HepG2 (cell line): Measurements from ENCODE around the gene TTC5. TPM values are rescaled to one million over a fixed set of nuclear protein-coding genes. Genes with fewer than 3 reads are reported as not detected.
A peak's percentile ranks its signal among the peaks of the same experiment; 100 is the strongest.

Source experiments
- ARNTL ChIP-seq: sonication (generic); formaldehyde crosslinking; IDR thresholded peaks from 2 replicates; pipeline ENCODE4 v1.4.0; 2020; ENCODE audit warnings: mild to moderate bottlenecking, missing genetic modification reagents
- ASH2L ChIP-seq: fragments of 300-600, 200-600 bp; sonication (generic); IDR thresholded peaks from 2 replicates; pipeline ENCODE4 v1.7.0; 2017; ENCODE audit warnings: low read depth, mild to moderate bottlenecking, moderate library complexity, mixed read lengths, low read length; ENCODE audit not compliant: insufficient read length
- GPN1 ChIP-seq: sonication (generic); formaldehyde crosslinking; IDR thresholded peaks from 2 replicates; pipeline ENCODE4 v1.5.1; 2020; ENCODE audit warnings: missing genetic modification reagents, borderline replicate concordance
- HNRNPH1 ChIP-seq: fragments of 200-400 bp; formaldehyde crosslinking; optimal IDR thresholded peaks from 2 replicates; pipeline ENCODE3; 2017; ENCODE audit warnings: mild to moderate bottlenecking, low read depth, low read length
- MBD4 ChIP-seq: IDR thresholded peaks from 2 replicates; pipeline ENCODE4 v1.6.1; 2012; ENCODE audit warnings: low read length, inconsistent platforms, borderline replicate concordance
- RXRB ChIP-seq: IDR thresholded peaks from 2 replicates; pipeline ENCODE4 v1.6.1; 2016; ENCODE audit warnings: borderline replicate concordance, missing genetic modification reagents, missing compliant biosample characterization
- SIN3A ChIP-seq: IDR thresholded peaks from 2 replicates; pipeline ENCODE4 v1.6.1; 2011; ENCODE audit warnings: low read depth, mild to moderate bottlenecking, control low read depth, low read length, borderline replicate concordance
- SRSF4 ChIP-seq: fragments of 200-400 bp; formaldehyde crosslinking; IDR thresholded peaks from one replicate; pipeline ENCODE4 v1.6.1; 2018; ENCODE audit warnings: mild to moderate bottlenecking, low read depth, low read length, moderate library complexity; ENCODE audit not compliant: poor library complexity, severe bottlenecking
- STAG1 ChIP-seq: sonication (generic); formaldehyde crosslinking; IDR thresholded peaks from 2 replicates; pipeline ENCODE4 v1.4.0; 2020; ENCODE audit warnings: missing genetic modification reagents
- TBL1XR1 ChIP-seq: fragments of 150-350 bp; IDR thresholded peaks from 2 replicates; pipeline ENCODE4 v1.6.1; 2014; ENCODE audit warnings: borderline replicate concordance, low read length; ENCODE audit not compliant: partially characterized antibody
- TEAD2 ChIP-seq: sonication (generic); formaldehyde crosslinking; IDR thresholded peaks from 2 replicates; pipeline ENCODE4 v1.9.0; 2021; ENCODE audit warnings: missing genetic modification reagents
- TRIM24 ChIP-seq: sonication (generic); formaldehyde crosslinking; IDR thresholded peaks from 2 replicates; pipeline ENCODE4 v1.8.0; 2022; ENCODE audit warnings: mild to moderate bottlenecking, missing genetic modification reagents
- TSC22D2 ChIP-seq: sonication (generic); formaldehyde crosslinking; IDR thresholded peaks from 2 replicates; pipeline ENCODE4 v1.5.1; 2020; ENCODE audit warnings: missing genetic modification reagents, mild to moderate bottlenecking, borderline replicate concordance
- ZFP36L1 ChIP-seq: sonication (generic); formaldehyde crosslinking; IDR thresholded peaks from 2 replicates; pipeline ENCODE4 v1.8.0; 2022; ENCODE audit warnings: mild to moderate bottlenecking, missing genetic modification reagents, moderate library complexity
- ZNF20 ChIP-seq: sonication (generic); formaldehyde crosslinking; IDR thresholded peaks from 2 replicates; pipeline ENCODE4 v1.4.0; 2020; ENCODE audit warnings: mild to moderate bottlenecking, moderate library complexity, missing genetic modification reagents
- ZNF235 ChIP-seq: sonication (generic); formaldehyde crosslinking; IDR thresholded peaks from 2 replicates; pipeline ENCODE4 v1.8.1; 2023; ENCODE audit warnings: mild to moderate bottlenecking, missing genetic modification reagents, borderline replicate concordance
- ZNF451 ChIP-seq: sonication (generic); formaldehyde crosslinking; IDR thresholded peaks from 2 replicates; pipeline ENCODE4 v1.5.0; 2020; ENCODE audit warnings: mild to moderate bottlenecking, missing genetic modification reagents
- ZNF839 ChIP-seq: sonication (generic); formaldehyde crosslinking; IDR thresholded peaks from 2 replicates; pipeline ENCODE4 v1.4.0; 2020; ENCODE audit warnings: missing genetic modification reagents, mild to moderate bottlenecking, borderline replicate concordance
- polyA plus RNA-seq, 8 experiments: library from polyadenylated mRNA; depleted of rRNA in 3 of 8; stranded (reverse) in 7 of 8; unstranded in 1 of 8; fragments of >200 nt; fragmentation: Illumina TruSeq in 4 of 8; extraction: Trizol in 4 of 8; gene quantifications; 2 replicates each; pipeline versions ENCODE4 v1.2.1 to v1.2.3, GENCODE V29; 2011 to 2016; ENCODE audit warnings: low read depth in 4 of 8, missing spikeins in 1 of 8, mixed read lengths in 1 of 8; ENCODE audit not compliant: insufficient read depth in 1 of 8
- total RNA-seq, 5 experiments: library from RNA; depleted of rRNA; stranded (reverse); fragments of >200 nt; fragmentation: Illumina TruSeq; extraction: Trizol; gene quantifications; 2 replicates each; pipeline ENCODE4 v1.2.3, GENCODE V29; 2016; ENCODE audit warnings: low read depth in 1 of 5
- TF ChIP-seq, protein P1 (sequence below): sonication (generic); formaldehyde crosslinking; IDR thresholded peaks from 2 replicates; pipeline ENCODE4 v1.8.0; 2022; ENCODE audit warnings: missing genetic modification reagents, mild to moderate bottlenecking, moderate library complexity, borderline replicate concordance
- TF ChIP-seq, protein P2 (sequence below): sonication (generic); formaldehyde crosslinking; IDR thresholded peaks from 2 replicates; pipeline ENCODE4 v1.4.0; 2020; ENCODE audit warnings: mild to moderate bottlenecking, low read depth, missing genetic modification reagents
- TF ChIP-seq, protein P3 (sequence below): sonication (generic); formaldehyde crosslinking; IDR thresholded peaks from 2 replicates; pipeline ENCODE4; 2020; ENCODE audit warnings: missing genetic modification reagents, mild to moderate bottlenecking, borderline replicate concordance
- TF ChIP-seq, protein P4 (sequence below): sonication (generic); formaldehyde crosslinking; IDR thresholded peaks from 2 replicates; pipeline ENCODE4 v1.4.0; 2020; ENCODE audit warnings: missing genetic modification reagents; ENCODE audit errors: not compliant biosample characterization

TTC5 gene
- total and polyA plus RNA-seq, 2 of the 13 experiments (the other 11 are each of a cell fraction or from before 2014, with no cell fraction given): 8.7 to 28.5 TPM

DNA sequence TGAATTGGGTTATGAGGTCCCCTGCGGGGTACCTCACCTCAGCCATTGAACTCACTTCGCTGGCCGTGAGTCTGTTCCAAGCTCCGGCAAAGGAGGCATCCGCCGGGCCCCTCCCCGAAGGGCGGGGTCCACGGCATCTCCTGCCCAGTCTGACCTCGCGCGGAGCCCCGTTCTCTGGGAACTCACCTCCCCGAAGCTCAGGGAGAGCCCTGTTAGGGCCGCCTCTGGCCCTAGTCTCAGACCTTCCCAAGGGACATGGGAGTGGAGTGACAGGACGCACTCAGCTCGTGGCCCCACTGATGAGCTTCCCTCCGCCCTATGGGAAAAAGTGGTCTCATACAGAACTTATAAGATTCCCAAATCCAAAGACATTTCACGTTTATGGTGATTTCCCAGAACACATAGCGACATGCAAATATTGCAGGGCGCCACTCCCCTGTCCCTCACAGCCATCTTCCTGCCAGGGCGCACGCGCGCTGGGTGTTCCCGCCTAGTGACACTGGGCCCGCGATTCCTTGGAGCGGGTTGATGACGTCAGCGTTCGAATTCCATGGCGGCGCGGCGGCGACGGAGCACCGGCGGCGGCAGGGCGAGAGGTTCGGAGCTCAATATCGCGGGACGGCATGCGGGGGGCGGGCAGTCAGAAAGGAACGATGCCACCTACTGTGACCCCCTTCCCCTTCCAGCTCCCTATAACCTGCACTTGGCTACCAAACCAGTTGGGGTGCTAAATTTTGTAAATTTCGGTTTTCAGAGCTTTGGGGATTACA is 37.5 kb upstream of the TTC5 start, which contains the start of gene PARP2 (continued):
- TF ChIP-seq TBL1XR1 (peak; percentile 86), TSC22D2 (CRISPR knock-in tag) (no peak), TRIM24 (CRISPR knock-in tag) (no peak), ARNTL (peak; percentile 87), SIN3A (no peak; the same call in 1 of the 2 replicates), GPN1 (CRISPR knock-in tag) (no peak), TEAD2 (0 out of 2 replicates have a peak, but pooled peaks have one; percentile 49), ZNF451 (CRISPR knock-in tag) (0 out of 2 replicates have a peak, but pooled peaks have one; percentile 64), HNRNPH1 (no peak), ZNF20 (0 out of 2 replicates have a peak, but pooled peaks have one; percentile 18), ZFP36L1 (no peak), ZNF235 (CRISPR knock-in tag) (no peak; the same call in 1 of the 2 replicates), MBD4 (no peak), ASH2L (peak; percentile 86), RXRB (CRISPR knock-in tag) (peak; percentile 72), STAG1 (no peak; the same call in 1 of the 2 replicates), SRSF4 (no peak), ZNF839 (CRISPR knock-in tag) (0 out of 2 replicates have a peak, but pooled peaks have one; percentile 46)
- TF ChIP-seq, protein P1, sequence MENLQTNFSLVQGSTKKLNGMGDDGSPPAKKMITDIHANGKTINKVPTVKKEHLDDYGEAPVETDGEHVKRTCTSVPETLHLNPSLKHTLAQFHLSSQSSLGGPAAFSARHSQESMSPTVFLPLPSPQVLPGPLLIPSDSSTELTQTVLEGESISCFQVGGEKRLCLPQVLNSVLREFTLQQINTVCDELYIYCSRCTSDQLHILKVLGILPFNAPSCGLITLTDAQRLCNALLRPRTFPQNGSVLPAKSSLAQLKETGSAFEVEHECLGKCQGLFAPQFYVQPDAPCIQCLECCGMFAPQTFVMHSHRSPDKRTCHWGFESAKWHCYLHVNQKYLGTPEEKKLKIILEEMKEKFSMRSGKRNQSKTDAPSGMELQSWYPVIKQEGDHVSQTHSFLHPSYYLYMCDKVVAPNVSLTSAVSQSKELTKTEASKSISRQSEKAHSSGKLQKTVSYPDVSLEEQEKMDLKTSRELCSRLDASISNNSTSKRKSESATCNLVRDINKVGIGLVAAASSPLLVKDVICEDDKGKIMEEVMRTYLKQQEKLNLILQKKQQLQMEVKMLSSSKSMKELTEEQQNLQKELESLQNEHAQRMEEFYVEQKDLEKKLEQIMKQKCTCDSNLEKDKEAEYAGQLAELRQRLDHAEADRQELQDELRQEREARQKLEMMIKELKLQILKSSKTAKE (CRISPR knock-in tag): peak; percentile 56; the same call in 1 of the 2 replicates
- TF ChIP-seq, protein P2, sequence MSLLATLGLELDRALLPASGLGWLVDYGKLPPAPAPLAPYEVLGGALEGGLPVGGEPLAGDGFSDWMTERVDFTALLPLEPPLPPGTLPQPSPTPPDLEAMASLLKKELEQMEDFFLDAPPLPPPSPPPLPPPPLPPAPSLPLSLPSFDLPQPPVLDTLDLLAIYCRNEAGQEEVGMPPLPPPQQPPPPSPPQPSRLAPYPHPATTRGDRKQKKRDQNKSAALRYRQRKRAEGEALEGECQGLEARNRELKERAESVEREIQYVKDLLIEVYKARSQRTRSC (CRISPR knock-in tag): peak; percentile 93; the same call in 1 of the 2 replicates
- TF ChIP-seq, protein P3, sequence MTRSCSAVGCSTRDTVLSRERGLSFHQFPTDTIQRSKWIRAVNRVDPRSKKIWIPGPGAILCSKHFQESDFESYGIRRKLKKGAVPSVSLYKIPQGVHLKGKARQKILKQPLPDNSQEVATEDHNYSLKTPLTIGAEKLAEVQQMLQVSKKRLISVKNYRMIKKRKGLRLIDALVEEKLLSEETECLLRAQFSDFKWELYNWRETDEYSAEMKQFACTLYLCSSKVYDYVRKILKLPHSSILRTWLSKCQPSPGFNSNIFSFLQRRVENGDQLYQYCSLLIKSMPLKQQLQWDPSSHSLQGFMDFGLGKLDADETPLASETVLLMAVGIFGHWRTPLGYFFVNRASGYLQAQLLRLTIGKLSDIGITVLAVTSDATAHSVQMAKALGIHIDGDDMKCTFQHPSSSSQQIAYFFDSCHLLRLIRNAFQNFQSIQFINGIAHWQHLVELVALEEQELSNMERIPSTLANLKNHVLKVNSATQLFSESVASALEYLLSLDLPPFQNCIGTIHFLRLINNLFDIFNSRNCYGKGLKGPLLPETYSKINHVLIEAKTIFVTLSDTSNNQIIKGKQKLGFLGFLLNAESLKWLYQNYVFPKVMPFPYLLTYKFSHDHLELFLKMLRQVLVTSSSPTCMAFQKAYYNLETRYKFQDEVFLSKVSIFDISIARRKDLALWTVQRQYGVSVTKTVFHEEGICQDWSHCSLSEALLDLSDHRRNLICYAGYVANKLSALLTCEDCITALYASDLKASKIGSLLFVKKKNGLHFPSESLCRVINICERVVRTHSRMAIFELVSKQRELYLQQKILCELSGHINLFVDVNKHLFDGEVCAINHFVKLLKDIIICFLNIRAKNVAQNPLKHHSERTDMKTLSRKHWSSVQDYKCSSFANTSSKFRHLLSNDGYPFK (CRISPR knock-in tag): peak; percentile 90
- TF ChIP-seq, protein P4, sequence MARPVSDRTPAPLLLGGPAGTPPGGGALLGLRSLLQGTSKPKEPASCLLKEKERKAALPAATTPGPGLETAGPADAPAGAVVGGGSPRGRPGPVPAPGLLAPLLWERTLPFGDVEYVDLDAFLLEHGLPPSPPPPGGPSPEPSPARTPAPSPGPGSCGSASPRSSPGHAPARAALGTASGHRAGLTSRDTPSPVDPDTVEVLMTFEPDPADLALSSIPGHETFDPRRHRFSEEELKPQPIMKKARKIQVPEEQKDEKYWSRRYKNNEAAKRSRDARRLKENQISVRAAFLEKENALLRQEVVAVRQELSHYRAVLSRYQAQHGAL (CRISPR knock-in tag): no peak
